Activated CD4-positive, CD25-positive, alpha-beta regulatory T cell treated with anti-CD3 and anti-CD28 coated beads, Interleukin-2, amount 50 U/mL, for 72 hours (primary cell): ENCODE measurements around the gene SPEM2.

Experiments used
- DNase-seq: peaks from one replicate; pipeline ENCODE4 v3.0.0; 2021

SPEM2 gene

DNA sequence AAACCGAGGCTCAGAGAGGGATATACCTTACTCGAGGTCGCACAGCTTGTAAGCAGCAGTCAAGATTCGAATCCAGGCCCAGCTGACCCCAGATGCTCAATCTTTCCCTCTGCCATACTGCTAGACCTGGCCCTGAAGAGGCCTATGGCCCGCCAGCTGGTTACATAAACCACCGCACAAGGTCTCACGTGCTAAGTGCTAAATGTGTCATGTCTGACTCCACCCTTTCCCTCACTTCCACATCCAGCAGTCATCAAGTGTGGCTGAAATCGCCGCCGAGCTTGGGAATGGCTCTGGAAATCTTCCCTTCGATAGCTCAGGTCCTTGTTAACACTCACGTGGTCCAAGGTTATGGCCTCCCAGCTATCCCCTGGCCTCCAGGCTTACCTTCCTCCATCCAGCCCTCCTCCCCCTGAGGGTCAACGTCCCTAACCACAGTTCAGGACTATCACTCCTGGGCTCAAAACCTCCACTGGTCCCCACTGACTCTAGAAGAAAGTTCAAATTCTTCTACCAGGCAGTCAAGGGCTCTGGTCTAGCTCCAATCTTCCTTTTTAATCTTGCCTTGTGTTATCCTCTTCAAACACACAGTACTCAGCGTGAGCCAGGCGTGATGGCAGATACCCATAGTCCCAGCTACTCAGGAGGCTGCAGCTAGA, 50.5 kb downstream of the SPEM2 start:
- no peak for DNase-seq

DNA sequence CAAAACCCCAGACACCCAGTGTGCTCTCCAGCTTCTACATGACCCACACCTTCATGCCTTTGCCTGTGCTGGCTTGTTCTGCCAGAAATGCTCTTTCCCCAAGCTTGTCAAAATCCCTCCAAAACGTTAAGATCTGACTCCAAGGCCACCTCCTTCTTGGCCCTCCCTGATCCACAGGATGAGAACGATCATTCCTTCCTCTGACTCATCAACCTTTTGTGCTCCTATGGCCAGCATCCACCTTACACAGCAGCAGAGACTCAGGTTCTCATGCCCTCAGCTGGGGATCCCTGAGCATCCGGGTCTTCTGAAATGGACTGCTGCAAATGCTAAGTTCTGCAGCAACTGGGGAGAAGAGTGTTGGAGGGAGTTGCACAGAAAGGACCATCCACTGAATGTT, 51.1 kb downstream of the SPEM2 start:
- DNase-seq, result no peak

DNA sequence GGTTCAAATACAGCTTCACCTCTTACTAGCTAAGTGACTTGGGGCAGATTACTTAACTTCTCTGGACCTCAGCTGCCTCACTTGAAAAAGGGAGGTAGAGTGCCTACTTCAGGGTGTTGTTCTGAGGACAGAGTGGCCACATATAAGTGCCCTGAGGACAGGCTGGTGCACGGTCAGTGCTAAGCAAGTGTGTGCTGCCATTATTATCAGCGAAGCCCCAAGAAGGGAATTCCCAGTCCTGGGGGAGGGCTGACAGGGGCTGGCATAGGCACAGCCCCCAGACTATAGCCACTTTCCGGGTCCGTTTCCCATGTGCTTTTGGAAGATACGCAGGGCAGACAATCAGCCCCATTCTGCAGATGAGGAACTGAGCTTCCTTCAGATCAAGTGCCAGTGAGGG, 51.5 kb downstream of the SPEM2 start:
- no peak for DNase-seq
